OCI-LY3 (cell line): ENCODE results near the gene HHAT.

Experiments used
- H2AFZ ChIP-seq: fragments of 200-600, 300-600 bp; shearing (Covaris generic); 2 replicates; pipeline ENCODE4 v1.6.0; 2014; ENCODE audit warnings: antibody characterized with exemption, low read depth, low read length
- H3K27ac ChIP-seq: fragments of 200-600, 300-600 bp; sonication (generic); 2 replicates; pipeline ENCODE4 v1.5.1; 2014; ENCODE audit warnings: mild to moderate bottlenecking, low read length, moderate library complexity, mixed read lengths
- H3K27me3 ChIP-seq: fragments of 200-600, 300-600 bp; sonication (generic); 2 replicates; pipeline ENCODE4 v1.6.1; 2014; ENCODE audit warnings: low read depth, low read length, mixed read lengths
- H3K36me3 ChIP-seq: fragments of 200-600, 300-600 bp; sonication (generic); replicated peaks from 2 replicates; pipeline ENCODE3; 2014; ENCODE audit warnings: low read depth, low read length, mixed read lengths
- H3K4me1 ChIP-seq: fragments of 300-600, 200-600 bp; sonication (generic); 2 replicates; pipeline ENCODE4 v1.6.1; 2014; ENCODE audit warnings: low read length, mixed read lengths
- H3K4me2 ChIP-seq: fragments of 200-600, 300-600 bp; sonication (generic); 2 replicates; pipeline ENCODE4 v1.6.1; 2014; ENCODE audit warnings: low read length, mixed read lengths
- H3K4me3 ChIP-seq: fragments of 300-600, 200-600 bp; sonication (generic); 2 replicates; pipeline ENCODE4 v1.5.1; 2014; ENCODE audit warnings: antibody characterized with exemption, mild to moderate bottlenecking, low read length, moderate library complexity
- H3K79me2 ChIP-seq: fragments of 300-600, 200-600 bp; shearing (Covaris generic); 2 replicates; pipeline ENCODE4 v1.6.1; 2014; ENCODE audit warnings: mild to moderate bottlenecking, low read length, mixed read lengths
- H3K9ac ChIP-seq: fragments of 300-600, 200-600 bp; shearing (Covaris generic); 2 replicates; pipeline ENCODE4 v1.6.0; 2014; ENCODE audit warnings: mild to moderate bottlenecking, low read length, moderate library complexity
- H3K9me3 ChIP-seq: fragments of 200-600, 300-600 bp; shearing (Covaris generic); 2 replicates; pipeline ENCODE4 v1.6.1; 2014; ENCODE audit warnings: low read length, mixed read lengths; ENCODE audit not compliant: insufficient read depth
- H4K20me1 ChIP-seq: fragments of 200-600, 300-600 bp; sonication (generic); 2 replicates; pipeline ENCODE4 v1.6.1; 2016; ENCODE audit warnings: low read length, mixed read lengths; ENCODE audit not compliant: insufficient read depth
- CTCF ChIP-seq: fragments of 200-600, 300-600 bp; sonication (generic); IDR thresholded peaks from 2 replicates; pipeline ENCODE4 v1.5.1; 2014; ENCODE audit warnings: antibody characterized with exemption, low read length, low read depth
- EZH2phosphoT487 ChIP-seq: fragments of 200-600 bp; shearing (Covaris generic); IDR thresholded peaks from 2 replicates; pipeline ENCODE4 v1.6.1; 2018; ENCODE audit warnings: antibody characterized with exemption, mixed run types, low read depth

Gene HHAT

GRCh38 chr1:210407207-210407886 lies 78.6 kb downstream of the HHAT start:
- H3K4me1 ChIP-seq, result no peaks in the 10 kb centered on the region
- no peak overlapping the region for H3K9ac ChIP-seq
- no peaks in the 10 kb centered on the region for H3K9me3 ChIP-seq
- H2AFZ ChIP-seq, result no peak overlapping the region
- H3K27me3 ChIP-seq, result no peaks in the 10 kb centered on the region
- H3K36me3 ChIP-seq, result no peaks in the 10 kb centered on the region
- H3K4me2 ChIP-seq, result no peak overlapping the region
- H4K20me1 ChIP-seq, result no peaks in the 10 kb centered on the region
- no peak overlapping the region for H3K27ac ChIP-seq
- no peaks in the 10 kb centered on the region for H3K79me2 ChIP-seq
- no peak overlapping the region for H3K4me3 ChIP-seq
- peak; percentile 96 for TF ChIP-seq CTCF
- TF ChIP-seq EZH2phosphoT487, result no peak

GRCh38 chr1:210407887-210408252 lies 79.2 kb downstream of the HHAT start:
- Histone ChIP-seq H3K36me3 (no peaks in the 10 kb centered on the region), H3K9me3 (no peaks in the 10 kb centered on the region), H3K4me3 (no peak overlapping the region), H2AFZ (no peak overlapping the region), H3K4me2 (no peak overlapping the region), H4K20me1 (no peaks in the 10 kb centered on the region), H3K79me2 (no peaks in the 10 kb centered on the region), H3K4me1 (no peaks in the 10 kb centered on the region), H3K27ac (no peak overlapping the region), H3K27me3 (no peaks in the 10 kb centered on the region), H3K9ac (no peak overlapping the region)
- TF ChIP-seq CTCF (no peak), EZH2phosphoT487 (no peak)

- H3K27ac ChIP-seq, result no peak overlapping the region
- no peak overlapping the region for H2AFZ ChIP-seq
- no peak for TF ChIP-seq EZH2phosphoT487
- no peak for TF ChIP-seq CTCF
- no peaks in the 10 kb centered on the region for H4K20me1 ChIP-seq
- H3K4me2 ChIP-seq, result no peak overlapping the region
- no peak overlapping the region for H3K4me3 ChIP-seq
- no peaks in the 10 kb centered on the region for H3K4me1 ChIP-seq
- no peaks in the 10 kb centered on the region for H3K9me3 ChIP-seq
- no peaks in the 10 kb centered on the region for H3K79me2 ChIP-seq
- H3K36me3 ChIP-seq, result no peaks in the 10 kb centered on the region
- no peak overlapping the region for H3K9ac ChIP-seq
- H3K27me3 ChIP-seq, result no peaks in the 10 kb centered on the region
Measured at GRCh38 chr1:210412240-210412639, 83.5 kb downstream of the HHAT start.

GRCh38 chr1:210413951-210414350 lies 85.2 kb downstream of the HHAT start:
- no peak overlapping the region for H3K27ac ChIP-seq
- H4K20me1 ChIP-seq, result no peaks in the 10 kb centered on the region
- no peak overlapping the region for H3K9ac ChIP-seq
- H3K4me3 ChIP-seq, result no peak overlapping the region
- TF ChIP-seq EZH2phosphoT487, result no peak
- no peak for TF ChIP-seq CTCF
- H3K36me3 ChIP-seq, result no peaks in the 10 kb centered on the region
- H3K4me1 ChIP-seq, result no peaks in the 10 kb centered on the region
- no peak overlapping the region for H3K4me2 ChIP-seq
- no peak overlapping the region for H2AFZ ChIP-seq
- no peaks in the 10 kb centered on the region for H3K9me3 ChIP-seq
- H3K27me3 ChIP-seq, result no peaks in the 10 kb centered on the region
- no peaks in the 10 kb centered on the region for H3K79me2 ChIP-seq
